HepG2 (cell line): ENCODE data around the gene MYBPC2. TPM values are rescaled to one million over a fixed set of nuclear protein-coding genes. Genes with fewer than 3 reads are reported as not detected.

Experiments used
- ATF1 ChIP-seq: IDR thresholded peaks from 2 replicates; pipeline ENCODE4 v1.6.1; 2016; ENCODE audit warnings: mild to moderate bottlenecking, control low read depth
- DMAP1 ChIP-seq: IDR thresholded peaks from 2 replicates; pipeline ENCODE4 v1.6.1; 2016
- GPBP1L1 ChIP-seq: sonication (generic); formaldehyde crosslinking; IDR thresholded peaks from 2 replicates; pipeline ENCODE4 v1.5.0; 2020; ENCODE audit warnings: mild to moderate bottlenecking, missing genetic modification reagents
- HBP1 ChIP-seq: IDR thresholded peaks from 2 replicates; pipeline ENCODE4 v1.6.1; 2016; ENCODE audit warnings: low read depth, control low read depth
- KLF16 ChIP-seq, 2 experiments: sonication (generic) in 1 of 2; formaldehyde crosslinking in 1 of 2; IDR thresholded peaks; 2 replicates each; pipeline versions ENCODE4 v1.6.1 to v1.8.0; 2016 to 2023; ENCODE audit warnings: missing genetic modification reagents in 2 of 2, missing compliant biosample characterization in 1 of 2
- MEIS1 ChIP-seq: sonication (generic); formaldehyde crosslinking; IDR thresholded peaks from 2 replicates; pipeline ENCODE4 v1.9.0; 2021; ENCODE audit warnings: mild to moderate bottlenecking, missing genetic modification reagents, moderate library complexity, borderline replicate concordance
- MIER2 ChIP-seq: IDR thresholded peaks from 2 replicates; pipeline ENCODE4 v1.6.1; 2016; ENCODE audit warnings: missing biosample characterization, missing genetic modification reagents
- NCOA1 ChIP-seq: sonication (generic); formaldehyde crosslinking; IDR thresholded peaks from 2 replicates; pipeline ENCODE4 v1.9.0; 2021; ENCODE audit warnings: missing genetic modification reagents
- NFATC3 ChIP-seq: sonication (generic); formaldehyde crosslinking; IDR thresholded peaks from 2 replicates; pipeline ENCODE4 v1.5.1; 2020; ENCODE audit warnings: mild to moderate bottlenecking, missing genetic modification reagents
- NR2F1 ChIP-seq, 2 experiments: fragments of 450-650 bp in 1 of 2; formaldehyde crosslinking in 1 of 2; IDR thresholded peaks; 2 replicates each; pipeline versions ENCODE4 v1.5.0 to v1.6.1; 2016 to 2020; ENCODE audit warnings: mild to moderate bottlenecking in 1 of 2, missing compliant biosample characterization in 1 of 2, missing genetic modification reagents in 1 of 2, moderate library complexity in 1 of 2
- NR3C1 ChIP-seq: sonication (generic); formaldehyde crosslinking; IDR thresholded peaks from 2 replicates; pipeline ENCODE4 v1.4.0; 2020; ENCODE audit warnings: missing genetic modification reagents
- RARG ChIP-seq: sonication (generic); formaldehyde crosslinking; IDR thresholded peaks from 2 replicates; pipeline ENCODE4 v1.4.0; 2020; ENCODE audit warnings: low read depth, mild to moderate bottlenecking, missing genetic modification reagents
- RFX3 ChIP-seq: IDR thresholded peaks from 2 replicates; pipeline ENCODE4 v1.6.1; 2016; ENCODE audit warnings: missing biosample characterization, missing genetic modification reagents
- SIX1 ChIP-seq: sonication (generic); formaldehyde crosslinking; IDR thresholded peaks from 2 replicates; pipeline ENCODE4 v1.4.0; 2020; ENCODE audit warnings: missing genetic modification reagents, borderline replicate concordance
- SMC3 ChIP-seq: IDR thresholded peaks from 2 replicates; pipeline ENCODE4 v1.6.1; 2011; ENCODE audit warnings: low read length, improper control_type of control experiment
- SNAPC4 ChIP-seq: sonication (generic); formaldehyde crosslinking; IDR thresholded peaks from 2 replicates; pipeline ENCODE4 v1.4.0; 2020; ENCODE audit warnings: mild to moderate bottlenecking, missing genetic modification reagents
- TARDBP ChIP-seq: sonication (generic); formaldehyde crosslinking; IDR thresholded peaks from 2 replicates; pipeline ENCODE4 v1.8.0; 2022; ENCODE audit warnings: mild to moderate bottlenecking, missing genetic modification reagents
- ZBTB26 ChIP-seq: IDR thresholded peaks from 2 replicates; pipeline ENCODE4 v1.6.1; 2016; ENCODE audit warnings: missing compliant biosample characterization, missing genetic modification reagents, borderline replicate concordance
- ZBTB7B ChIP-seq: sonication (generic); formaldehyde crosslinking; IDR thresholded peaks from 2 replicates; pipeline ENCODE4 v1.4.0; 2020; ENCODE audit warnings: missing genetic modification reagents
- ZKSCAN1 ChIP-seq: fragments of 150-350 bp; IDR thresholded peaks from 2 replicates; pipeline ENCODE4 v1.6.1; 2014; ENCODE audit warnings: low read length
- ZNF354B ChIP-seq: sonication (generic); formaldehyde crosslinking; IDR thresholded peaks from 2 replicates; pipeline ENCODE4 v1.8.0; 2022; ENCODE audit warnings: mild to moderate bottlenecking, missing genetic modification reagents
- ZNF484 ChIP-seq: sonication (generic); formaldehyde crosslinking; IDR thresholded peaks from 2 replicates; pipeline ENCODE4 v1.5.1; 2020; ENCODE audit warnings: mild to moderate bottlenecking, low read depth, missing genetic modification reagents, borderline replicate concordance
- ZNF558 ChIP-seq: sonication (generic); formaldehyde crosslinking; IDR thresholded peaks from 2 replicates; pipeline ENCODE4 v1.9.0; 2022; ENCODE audit warnings: mild to moderate bottlenecking, missing genetic modification reagents, borderline replicate concordance
- ZNF7 ChIP-seq: IDR thresholded peaks from 2 replicates; pipeline ENCODE4 v1.6.1; 2016; ENCODE audit warnings: missing biosample characterization, missing genetic modification reagents
- polyA plus RNA-seq, 8 experiments: library from polyadenylated mRNA; depleted of rRNA in 3 of 8; stranded (reverse) in 7 of 8; unstranded in 1 of 8; fragments of >200 nt; fragmentation: Illumina TruSeq in 4 of 8; extraction: Trizol in 4 of 8; gene quantifications; 2 replicates each; pipeline versions ENCODE4 v1.2.1 to v1.2.3, GENCODE V29; 2011 to 2016; ENCODE audit warnings: low read depth in 4 of 8, missing spikeins in 1 of 8, mixed read lengths in 1 of 8; ENCODE audit not compliant: insufficient read depth in 1 of 8
- total RNA-seq, 5 experiments: library from RNA; depleted of rRNA; stranded (reverse); fragments of >200 nt; fragmentation: Illumina TruSeq; extraction: Trizol; gene quantifications; 2 replicates each; pipeline ENCODE4 v1.2.3, GENCODE V29; 2016; ENCODE audit warnings: low read depth in 1 of 5

The MYBPC2 gene
- total and polyA plus RNA-seq, 2 of the 13 experiments (the other 11 are each of a cell fraction or from before 2014, with no cell fraction given), result not detected

GRCh38 chr19:50513746-50514345 is 81.2 kb downstream of the MYBPC2 start, which contains the start of gene ASPDH (continued):
- no peak for TF ChIP-seq DMAP1 (CRISPR knock-in tag)
- no peak for TF ChIP-seq TARDBP (CRISPR knock-in tag)
- TF ChIP-seq SNAPC4 (CRISPR knock-in tag), result no peak
- no peak for TF ChIP-seq ATF1
- TF ChIP-seq ZNF558 (CRISPR knock-in tag), result no peak
- no peak for TF ChIP-seq ZNF354B (CRISPR knock-in tag)
- TF ChIP-seq HBP1 (CRISPR knock-in tag), result no peak
- TF ChIP-seq RARG, result no peak
- TF ChIP-seq NR3C1 (CRISPR knock-in tag), result no peak
- no peak for TF ChIP-seq ZNF7 (CRISPR knock-in tag)
- no peak for TF ChIP-seq SMC3
- TF ChIP-seq NCOA1 (CRISPR knock-in tag), result no peak
- 0 out of 2 replicates have a peak, but pooled peaks have one; percentile 33 for TF ChIP-seq ZBTB7B (CRISPR knock-in tag)
- no peak for TF ChIP-seq GPBP1L1 (CRISPR knock-in tag)
- TF ChIP-seq NFATC3 (CRISPR knock-in tag), result no peak
- TF ChIP-seq SIX1 (CRISPR knock-in tag), result no peak
- TF ChIP-seq ZBTB26 (CRISPR knock-in tag), result no peak
- TF ChIP-seq NR2F1 (CRISPR knock-in tag; IDR thresholded peaks at IDR 0.05), result 0 out of 4 replicates have a peak, but pooled peaks have one; percentile 18 to 22
- no peak for TF ChIP-seq MEIS1 (CRISPR knock-in tag)
- no peak for TF ChIP-seq KLF16 (CRISPR knock-in tag; IDR thresholded peaks at IDR 0.05)
- TF ChIP-seq ZKSCAN1, result no peak
- TF ChIP-seq ZNF484 (CRISPR knock-in tag), result no peak
- TF ChIP-seq MIER2, result no peak
- TF ChIP-seq RFX3, result peak; percentile 53; the same call in 1 of the 2 replicates
